Activated T-cell treated with anti-CD3 and anti-CD28 coated beads, Interleukin-2, amount 50 U/mL, for 24 hours (primary cell): ENCODE measurements around the gene AKAP8.
"Not testable (repeated sequence)": the region's sequence is repeated elsewhere in the genome, so short reads cannot be mapped to it uniquely, and the experiment has no call there.

ENCODE experiments used
- DNase-seq: peaks from one replicate; pipeline ENCODE4 v3.0.0-alpha.2; 2020
- H3K27ac Mint-ChIP-seq: 2 replicates; pipeline ENCODE4 v1.8.0; 2020; ENCODE audit warnings: mild to moderate bottlenecking, mixed read lengths
- H3K27me3 Mint-ChIP-seq: 2 replicates; pipeline ENCODE4 v1.8.0; 2020; ENCODE audit warnings: mixed read lengths
- H3K36me3 Mint-ChIP-seq: 2 replicates; pipeline ENCODE4 v1.8.0; 2020; ENCODE audit warnings: low read depth, mixed read lengths
- H3K4me1 Mint-ChIP-seq: 2 replicates; pipeline ENCODE4 v1.8.0; 2020; ENCODE audit warnings: low read depth, mixed read lengths
- H3K4me3 Mint-ChIP-seq: 2 replicates; pipeline ENCODE4 v1.8.0; 2020; ENCODE audit warnings: mild to moderate bottlenecking, moderate library complexity, mixed read lengths
- H3K9me3 Mint-ChIP-seq: 2 replicates; pipeline ENCODE4 v1.8.0; 2020; ENCODE audit warnings: mixed read lengths

The AKAP8 gene

DNA sequence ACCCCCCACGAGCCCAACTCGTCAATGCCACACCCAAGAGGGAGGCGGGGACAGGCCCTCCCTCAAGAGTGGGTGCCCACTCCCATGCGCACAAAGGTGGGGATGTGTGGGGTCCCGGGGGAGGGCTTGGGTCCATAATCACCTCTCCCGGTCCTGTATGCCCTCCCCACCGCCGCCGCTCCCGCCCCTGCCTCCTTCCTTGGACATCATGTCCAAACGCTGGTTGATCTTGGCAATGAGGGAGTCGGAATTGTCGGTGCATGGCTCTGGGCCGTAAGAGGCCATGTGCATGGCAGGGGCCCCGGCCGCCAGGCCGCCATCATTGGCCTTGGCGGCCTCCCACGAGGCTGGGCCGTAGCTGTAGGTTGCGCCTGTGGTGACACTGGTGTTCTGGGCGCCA lies 5.9 kb downstream of the AKAP8 start:
- no peak overlapping the region for H3K4me3 Mint-ChIP-seq
- peaks cover 39% of the 10 kb centered on the region for H3K4me1 Mint-ChIP-seq
- no peak for DNase-seq
- no peaks in the 10 kb centered on the region for H3K27me3 Mint-ChIP-seq
- H3K9me3 Mint-ChIP-seq, result no peaks in the 10 kb centered on the region
- peaks cover 88% of the 10 kb centered on the region for H3K36me3 Mint-ChIP-seq
- peak overlapping the region; percentile 71 for H3K27ac Mint-ChIP-seq

DNA sequence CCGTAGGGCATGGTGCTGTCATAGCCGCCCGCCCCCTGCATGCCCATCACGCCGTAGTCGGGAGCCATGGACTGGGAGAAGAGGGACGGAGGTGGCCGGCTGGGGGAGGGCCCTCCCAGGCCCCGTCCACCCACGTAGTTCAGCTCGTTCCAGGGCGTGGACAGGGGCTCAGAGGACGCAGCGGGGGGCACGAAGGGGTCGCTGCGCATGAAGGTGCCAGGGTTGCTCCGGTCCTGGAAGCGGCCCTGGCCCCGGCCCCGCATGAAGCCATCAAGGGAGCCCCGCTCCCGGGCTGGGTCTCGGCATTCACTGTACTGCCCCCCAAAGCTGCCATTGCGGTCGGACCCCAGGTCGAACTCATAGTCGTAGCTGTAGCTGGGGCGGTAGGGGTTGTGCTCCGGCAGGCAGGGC lies 6.7 kb downstream of the AKAP8 start:
- Mint-ChIP-seq H3K9me3 (no peaks in the 10 kb centered on the region), H3K27ac (no peak overlapping the region), H3K4me3 (no peak overlapping the region), H3K27me3 (no peaks in the 10 kb centered on the region), H3K4me1 (peaks cover 36% of the 10 kb centered on the region), H3K36me3 (peaks cover 88% of the 10 kb centered on the region)
- DNase-seq, result no peak

DNA sequence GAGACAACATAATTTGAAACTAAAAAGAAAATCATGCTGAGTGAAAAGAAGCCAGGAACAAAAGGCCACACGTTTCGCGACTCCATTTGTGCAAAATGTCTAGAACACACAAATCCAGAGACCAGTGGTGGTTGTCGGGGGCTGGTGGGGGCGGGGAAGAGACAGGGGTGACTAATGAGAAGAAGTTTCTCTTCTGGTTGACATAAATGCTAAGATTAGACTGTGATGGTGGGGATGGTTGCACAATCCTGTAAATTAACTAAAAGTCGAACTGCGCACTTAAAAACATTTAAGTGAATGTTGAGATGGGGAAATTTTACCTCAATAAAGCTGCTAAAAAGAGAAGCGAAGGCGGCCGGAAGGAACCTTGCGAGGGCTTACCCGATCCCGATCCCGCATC lies 7.1 kb downstream of the AKAP8 start:
- H3K27me3 Mint-ChIP-seq, result no peaks in the 10 kb centered on the region
- H3K27ac Mint-ChIP-seq, result peak overlapping the region; percentile 73
- DNase-seq, result no peak
- peaks cover 90% of the 10 kb centered on the region for H3K36me3 Mint-ChIP-seq
- H3K4me1 Mint-ChIP-seq, result peaks cover 32% of the 10 kb centered on the region
- no peak overlapping the region for H3K4me3 Mint-ChIP-seq
- H3K9me3 Mint-ChIP-seq, result no peaks in the 10 kb centered on the region

DNA sequence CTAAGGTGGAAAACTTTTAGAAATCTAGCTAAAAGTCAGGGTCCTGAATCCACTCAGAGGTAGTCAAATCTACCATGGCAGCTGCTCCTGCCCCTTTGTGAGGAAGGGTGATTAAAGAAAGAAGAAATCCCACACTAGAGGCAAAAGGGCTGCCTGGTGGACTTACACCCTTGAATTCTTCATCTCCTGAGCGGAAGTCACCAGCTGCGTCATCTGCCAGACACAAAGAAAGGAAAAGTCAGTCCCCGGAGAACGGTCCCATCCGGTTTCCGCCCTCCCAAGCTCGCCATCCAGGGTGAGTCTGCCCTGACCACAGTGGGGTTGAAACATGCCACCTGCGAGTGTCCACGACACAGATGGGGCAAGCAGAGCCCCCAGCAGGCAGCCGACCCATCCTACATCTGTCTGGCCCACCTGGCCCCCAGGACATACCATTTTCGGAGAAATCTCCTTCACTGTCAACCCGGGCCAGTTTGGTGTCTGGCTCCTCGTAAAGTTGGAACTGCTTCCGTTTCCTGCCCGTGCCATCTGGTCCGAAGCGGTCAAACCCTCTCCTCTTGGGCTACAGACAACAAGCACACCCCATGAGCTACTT lies 7.7 kb downstream of the AKAP8 start:
- no peak for DNase-seq
- H3K27ac Mint-ChIP-seq, result peak overlapping the region; percentile 73
- H3K9me3 Mint-ChIP-seq, result no peaks in the 10 kb centered on the region
- H3K27me3 Mint-ChIP-seq, result no peaks in the 10 kb centered on the region
- H3K4me1 Mint-ChIP-seq, result peaks cover 27% of the 10 kb centered on the region
- no peak overlapping the region for H3K4me3 Mint-ChIP-seq
- peaks cover 92% of the 10 kb centered on the region for H3K36me3 Mint-ChIP-seq

DNA sequence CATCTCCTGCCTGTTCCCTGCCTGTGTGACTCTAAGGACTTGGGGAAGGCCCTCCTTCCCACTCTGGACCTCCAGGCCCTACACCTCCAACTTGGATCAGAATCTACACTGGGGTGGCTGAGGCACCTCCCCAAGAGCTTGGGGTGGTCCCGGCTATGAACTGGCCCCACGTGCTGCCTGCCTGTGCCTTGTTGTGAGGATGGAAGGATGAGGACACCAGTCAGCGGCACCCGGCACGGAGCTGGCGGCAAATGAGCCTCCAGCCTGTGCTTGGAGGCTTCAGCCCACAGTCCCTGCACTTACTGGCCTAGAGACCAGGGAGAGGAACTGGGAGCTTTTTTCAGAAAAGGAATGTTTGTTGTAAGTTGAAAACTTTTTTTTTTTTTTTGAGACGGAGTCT lies 8.5 kb downstream of the AKAP8 start:
- peaks cover 23% of the 10 kb centered on the region for H3K4me1 Mint-ChIP-seq
- no peaks in the 10 kb centered on the region for H3K27me3 Mint-ChIP-seq
- DNase-seq, result no peak
- peaks cover 95% of the 10 kb centered on the region for H3K36me3 Mint-ChIP-seq
- no peaks in the 10 kb centered on the region for H3K9me3 Mint-ChIP-seq
- no peak overlapping the region for H3K4me3 Mint-ChIP-seq
- H3K27ac Mint-ChIP-seq, result peak overlapping the region; percentile 14

DNA sequence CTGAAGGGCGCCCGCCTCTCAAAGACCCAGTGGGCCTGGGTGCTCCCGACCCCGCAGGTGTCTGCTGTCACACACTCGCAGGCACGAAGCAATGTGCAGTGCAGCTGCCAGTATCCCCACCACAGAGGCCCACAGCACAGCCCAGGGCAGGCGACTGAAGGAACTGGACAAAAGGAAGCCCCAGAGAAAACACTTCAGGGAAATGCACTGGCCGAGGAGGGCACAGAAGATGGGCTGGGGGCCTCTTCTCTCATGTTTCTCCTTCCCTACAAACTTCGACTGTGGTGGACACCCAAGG lies 10.0 kb downstream of the AKAP8 start:
- Mint-ChIP-seq H3K9me3 (no peaks in the 10 kb centered on the region), H3K4me3 (no peak overlapping the region), H3K27ac (no peak overlapping the region), H3K36me3 (peaks cover 98% of the 10 kb centered on the region), H3K27me3 (no peaks in the 10 kb centered on the region), H3K4me1 (peaks cover 16% of the 10 kb centered on the region)
- DNase-seq, result no peak

DNA sequence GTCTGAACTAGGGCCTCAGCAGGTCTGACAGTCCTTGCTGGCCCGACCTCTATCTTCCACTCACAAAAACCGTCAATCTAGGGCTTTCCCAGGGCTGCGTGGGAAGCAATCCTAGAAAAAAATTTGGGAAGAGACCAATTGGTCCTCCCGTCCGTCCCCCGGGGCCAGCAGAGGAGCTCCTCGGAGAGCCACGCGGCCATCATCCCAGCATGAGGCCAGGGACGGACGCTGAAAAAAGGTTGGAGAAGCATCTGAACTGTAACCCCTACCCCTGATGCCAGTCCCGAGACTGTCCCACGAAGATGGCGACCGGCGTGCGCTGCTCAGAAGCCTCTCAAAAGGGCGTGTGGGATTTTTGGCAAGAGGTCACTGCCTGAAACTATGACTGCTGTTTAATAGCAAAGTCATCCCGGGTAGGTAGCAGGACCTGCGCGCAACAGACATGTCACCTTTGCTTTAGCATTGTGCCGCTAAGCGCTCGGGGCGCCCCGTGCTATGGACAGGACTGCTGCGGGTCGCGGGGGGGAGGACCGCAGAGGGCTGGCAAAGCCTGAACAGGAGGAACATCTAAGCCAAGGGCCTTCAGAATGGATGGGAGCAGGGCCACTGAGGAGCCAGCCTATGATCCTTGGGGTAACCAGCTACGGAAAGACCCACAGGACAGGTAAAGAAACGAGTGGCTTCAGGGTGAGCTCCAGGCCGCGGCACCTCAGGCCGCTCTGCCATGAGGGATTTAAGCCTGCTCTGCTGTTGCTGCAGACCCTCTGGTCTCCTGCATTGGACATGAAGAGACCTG lies 10.6 kb downstream of the AKAP8 start:
- no peak for DNase-seq
- peaks cover 95% of the 10 kb centered on the region for H3K36me3 Mint-ChIP-seq
- no peaks in the 10 kb centered on the region for H3K27me3 Mint-ChIP-seq
- peaks cover 16% of the 10 kb centered on the region for H3K4me1 Mint-ChIP-seq
- peak overlapping the region; percentile 72 for H3K27ac Mint-ChIP-seq
- H3K9me3 Mint-ChIP-seq, result no peaks in the 10 kb centered on the region
- H3K4me3 Mint-ChIP-seq, result no peak overlapping the region

DNA sequence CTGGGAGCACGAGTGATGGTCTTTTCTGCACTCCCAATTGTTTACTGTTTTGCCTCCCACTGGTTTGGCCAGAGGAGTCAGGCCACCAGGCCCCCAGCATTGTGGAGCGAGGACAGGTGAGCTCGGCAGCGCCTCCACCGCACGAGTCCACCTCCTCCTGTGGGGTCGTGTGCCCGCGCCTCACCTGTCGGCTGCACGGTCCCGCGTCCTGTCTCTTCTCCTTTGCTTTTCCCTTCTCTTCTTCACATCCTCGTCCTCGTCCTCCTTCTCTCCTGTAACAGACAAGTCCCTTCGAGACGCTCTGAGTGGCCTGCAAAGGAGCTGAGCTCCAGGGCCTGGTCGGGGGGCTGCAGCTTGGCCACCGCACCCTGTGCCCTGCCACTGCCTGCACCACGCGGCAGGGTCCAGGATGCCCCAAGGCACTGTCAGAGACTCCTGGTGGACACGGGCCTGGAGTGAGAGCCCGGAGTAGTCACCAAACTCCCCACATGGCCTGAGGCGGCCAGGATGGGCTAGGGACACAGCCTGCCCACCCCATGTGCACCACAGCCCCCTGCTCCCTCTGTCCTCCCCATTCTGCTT lies 11.4 kb downstream of the AKAP8 start:
- no peaks in the 10 kb centered on the region for H3K27me3 Mint-ChIP-seq
- no peaks in the 10 kb centered on the region for H3K9me3 Mint-ChIP-seq
- peak overlapping the region; percentile 72 for H3K27ac Mint-ChIP-seq
- H3K4me1 Mint-ChIP-seq, result peaks cover 9% of the 10 kb centered on the region
- DNase-seq, result no peak
- H3K36me3 Mint-ChIP-seq, result peaks cover 91% of the 10 kb centered on the region
- no peak overlapping the region for H3K4me3 Mint-ChIP-seq

DNA sequence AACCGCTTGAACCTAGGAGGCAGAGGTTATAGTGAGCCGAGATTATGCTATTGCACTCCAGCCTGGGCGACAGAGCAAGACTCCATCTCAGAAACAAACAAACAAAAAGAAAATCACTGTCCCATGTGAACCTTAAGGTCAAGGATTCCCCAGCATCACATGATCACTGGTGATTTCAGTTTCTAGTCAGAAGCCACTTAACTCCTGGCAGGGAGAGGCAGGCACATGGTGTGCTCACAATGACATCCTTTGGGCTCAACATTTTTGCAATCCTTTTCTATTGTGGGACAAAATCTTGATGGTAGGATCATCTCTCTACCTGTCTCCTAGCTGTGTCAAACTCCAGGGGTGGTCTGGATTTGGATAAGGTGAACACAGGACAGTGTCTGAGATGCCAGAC lies 12.1 kb downstream of the AKAP8 start:
- Mint-ChIP-seq H3K27me3 (no peaks in the 10 kb centered on the region), H3K36me3 (peaks cover 87% of the 10 kb centered on the region), H3K9me3 (no peaks in the 10 kb centered on the region), H3K4me1 (peaks cover 4% of the 10 kb centered on the region), H3K4me3 (no peak overlapping the region), H3K27ac (peak overlapping the region; percentile 44)
- DNase-seq, result no peak

DNA sequence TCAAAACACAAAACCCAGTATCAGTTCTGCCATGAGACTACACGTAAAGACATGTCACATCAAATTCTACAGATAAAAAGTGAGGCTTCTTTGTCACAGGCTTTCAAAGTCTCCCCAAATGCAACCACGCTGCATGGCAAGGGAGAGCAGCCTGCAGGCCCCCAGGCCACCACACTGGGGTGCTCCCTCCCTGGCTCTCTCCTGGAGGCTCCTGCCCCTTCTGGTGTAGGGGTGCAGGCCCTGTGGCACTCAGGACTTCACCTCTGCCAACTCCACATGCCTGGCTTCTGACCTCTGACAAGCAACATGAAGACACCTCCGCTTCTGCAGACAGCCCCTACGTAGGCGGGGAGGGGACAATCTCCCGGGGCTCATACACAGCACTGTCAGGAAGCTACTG lies 14.3 kb downstream of the AKAP8 start:
- no peaks in the 10 kb centered on the region for H3K9me3 Mint-ChIP-seq
- H3K4me1 Mint-ChIP-seq, result peaks cover 6% of the 10 kb centered on the region
- H3K36me3 Mint-ChIP-seq, result peaks cover 86% of the 10 kb centered on the region
- DNase-seq, result no peak
- no peaks in the 10 kb centered on the region for H3K27me3 Mint-ChIP-seq
- peak overlapping the region; percentile 26 for H3K27ac Mint-ChIP-seq
- H3K4me3 Mint-ChIP-seq, result no peak overlapping the region

DNA sequence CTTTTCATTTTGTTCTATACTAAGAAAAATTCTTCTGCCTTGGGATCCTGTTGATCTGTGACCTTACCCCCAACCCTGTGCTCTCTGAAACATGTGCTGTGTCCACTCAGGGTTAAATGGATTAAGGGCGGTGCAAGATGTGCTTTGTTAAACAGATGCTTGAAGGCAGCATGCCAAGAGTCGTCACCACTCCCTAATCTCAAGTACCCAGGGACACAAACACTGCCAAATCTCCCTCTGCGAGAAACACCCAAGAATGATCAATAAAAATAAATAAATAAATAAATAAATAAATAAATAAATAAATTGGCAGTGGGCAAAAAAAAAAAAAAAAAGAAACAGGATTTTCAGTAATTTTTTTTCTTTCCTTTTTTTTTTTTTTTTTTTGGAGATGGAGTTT lies 15.8 kb downstream of the AKAP8 start:
- not testable (repeated sequence) for H3K4me3 Mint-ChIP-seq, H3K27me3 Mint-ChIP-seq, DNase-seq, H3K4me1 Mint-ChIP-seq, H3K9me3 Mint-ChIP-seq
- H3K36me3 Mint-ChIP-seq, result peaks cover 86% of the 10 kb centered on the region
- peak overlapping the region; percentile 72 for H3K27ac Mint-ChIP-seq

DNA sequence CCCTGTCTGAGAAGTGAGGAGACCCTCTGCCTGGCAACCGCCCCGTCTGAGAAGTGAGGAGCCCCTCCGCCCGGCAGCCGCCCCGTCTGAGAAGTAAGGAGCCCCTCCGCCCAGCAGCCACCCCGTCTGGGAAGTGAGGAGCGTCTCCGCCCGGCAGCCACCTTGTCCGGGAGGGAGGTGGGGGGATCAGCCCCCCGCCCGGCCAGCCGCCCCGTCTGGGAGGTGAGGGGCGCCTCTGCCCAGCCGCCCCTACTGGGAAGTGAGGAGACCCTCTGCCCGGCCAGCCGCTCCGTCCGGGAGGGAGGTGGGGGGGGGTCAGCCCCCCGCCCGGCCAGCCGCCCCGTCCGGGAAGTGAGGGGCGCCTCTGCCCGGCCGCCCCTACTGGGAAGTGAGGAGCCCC lies 16.5 kb downstream of the AKAP8 start:
- H3K27ac Mint-ChIP-seq, H3K4me3 Mint-ChIP-seq, H3K9me3 Mint-ChIP-seq, DNase-seq, H3K27me3 Mint-ChIP-seq, H3K4me1 Mint-ChIP-seq: not testable (repeated sequence)
- peaks cover 86% of the 10 kb centered on the region for H3K36me3 Mint-ChIP-seq

DNA sequence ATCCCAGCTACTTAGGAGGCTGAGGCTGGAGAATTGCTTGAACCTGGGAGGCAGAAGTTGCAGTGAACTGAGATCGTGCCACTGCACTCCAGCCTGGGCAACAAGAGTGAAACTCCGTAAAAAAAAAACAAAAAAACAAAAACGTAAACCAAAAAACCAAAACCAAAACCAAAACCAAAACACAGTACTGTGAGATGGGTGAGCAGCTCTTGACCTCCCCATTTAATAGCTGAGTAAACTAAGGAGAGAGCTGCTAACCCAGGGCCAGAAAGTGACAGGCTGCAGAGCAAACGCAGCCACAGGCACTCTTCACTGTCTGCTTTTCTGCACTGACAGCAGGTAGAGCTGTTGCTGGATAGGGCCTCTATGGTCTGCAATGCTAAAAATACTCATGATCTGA lies 19.6 kb downstream of the AKAP8 start:
- not testable (repeated sequence) for H3K9me3 Mint-ChIP-seq, DNase-seq, H3K4me1 Mint-ChIP-seq, H3K27me3 Mint-ChIP-seq, H3K4me3 Mint-ChIP-seq
- Mint-ChIP-seq H3K36me3 (peaks cover 79% of the 10 kb centered on the region), H3K27ac (peak overlapping the region; percentile 47)

DNA sequence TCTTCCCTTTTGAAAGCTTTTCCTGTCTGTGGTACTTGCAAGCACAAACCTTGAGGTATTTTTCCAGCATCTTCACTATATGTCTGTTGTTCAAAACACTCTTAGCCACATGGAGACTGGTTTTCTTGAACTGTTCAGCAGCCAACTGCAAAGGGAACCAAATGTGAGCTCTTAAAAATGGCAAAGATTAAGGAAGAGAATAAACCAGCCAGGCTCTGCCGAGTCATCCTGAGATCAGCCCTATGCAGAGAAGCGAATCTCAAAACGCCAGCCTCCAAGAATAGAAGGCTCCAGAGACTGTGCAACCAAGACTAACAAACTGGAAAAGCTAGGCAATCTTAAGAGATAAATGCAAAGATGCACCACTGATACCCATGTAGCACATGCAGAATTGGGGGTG lies 20.7 kb downstream of the AKAP8 start:
- H3K27ac Mint-ChIP-seq, result peak overlapping the region; percentile 53

DNA sequence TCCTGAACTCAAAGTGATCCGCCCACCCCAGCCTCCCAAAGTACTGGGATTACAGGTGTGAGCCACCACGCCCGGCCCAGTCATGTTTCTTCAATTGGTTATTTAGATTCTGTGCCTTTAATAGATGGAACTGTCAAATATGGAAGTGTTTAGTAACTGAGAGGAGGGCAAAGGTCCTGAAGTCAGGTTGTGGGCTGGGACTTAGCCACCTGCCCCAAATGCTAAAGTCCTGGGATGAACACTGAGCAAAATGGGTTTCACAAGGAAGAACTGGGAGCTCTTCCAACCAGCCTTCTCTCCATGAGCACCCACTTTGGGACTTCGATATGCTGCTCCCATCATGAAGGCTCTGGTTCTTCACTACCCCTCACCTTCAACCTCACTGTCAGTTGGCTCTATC lies 21.7 kb downstream of the AKAP8 start:
- H3K9me3 Mint-ChIP-seq, result no peaks in the 10 kb centered on the region
- peaks cover 6% of the 10 kb centered on the region for H3K4me1 Mint-ChIP-seq
- H3K4me3 Mint-ChIP-seq, result no peak overlapping the region
- H3K27ac Mint-ChIP-seq, result peak overlapping the region; percentile 63
- peaks cover 87% of the 10 kb centered on the region for H3K36me3 Mint-ChIP-seq
- no peaks in the 10 kb centered on the region for H3K27me3 Mint-ChIP-seq
- no peak for DNase-seq

More for the DNA sequence above, 20.7 kb downstream of the AKAP8 start:
- Mint-ChIP-seq H3K36me3 (peaks cover 83% of the 10 kb centered on the region), H3K4me1 (peaks cover 6% of the 10 kb centered on the region), H3K4me3 (no peak overlapping the region), H3K27me3 (no peaks in the 10 kb centered on the region), H3K9me3 (no peaks in the 10 kb centered on the region)
- no peak for DNase-seq
